Mesodermal cell (in vitro differentiated cells): ENCODE data around the gene DYTN.
"Not testable (repeated sequence)": the region's sequence is repeated elsewhere in the genome, so short reads cannot be mapped to it uniquely, and the experiment has no call there.

Experiments used
- H3K27ac ChIP-seq: 2 replicates; pipeline ENCODE4 v1.7.0; 2013; ENCODE audit warnings: mild to moderate bottlenecking, low read depth, low read length, moderate library complexity; ENCODE audit not compliant: severe bottlenecking
- H3K36me3 ChIP-seq: 2 replicates; pipeline ENCODE4 v1.7.1; 2013; ENCODE audit warnings: mild to moderate bottlenecking, low read length, moderate library complexity; ENCODE audit not compliant: control insufficient read depth, insufficient read depth
- H3K4me1 ChIP-seq: one replicate; pipeline ENCODE4 v1.7.1; 2013; ENCODE audit warnings: mild to moderate bottlenecking, low read length; ENCODE audit not compliant: insufficient read depth, control insufficient read depth, poor library complexity, severe bottlenecking
- H3K4me3 ChIP-seq: 2 replicates; pipeline ENCODE4 v1.7.0; 2013; ENCODE audit warnings: low read length, control low read depth, mild to moderate bottlenecking; ENCODE audit not compliant: insufficient read depth, poor library complexity, severe bottlenecking; ENCODE audit errors: extremely low read depth
- H3K9me3 ChIP-seq: 2 replicates; pipeline ENCODE4 v1.7.1; 2013; ENCODE audit warnings: mild to moderate bottlenecking, low read length, moderate library complexity; ENCODE audit not compliant: control insufficient read depth
- WGBS, 2 experiments: methylation state at CpG; one replicate each; pipeline ENCODE4 v1.1.5; 2013; ENCODE audit warnings: missing lambda C conversion rate in 2 of 2; ENCODE audit not compliant: insufficient coverage in 2 of 2; 5-methylcytosine and 5-hydroxymethylcytosine counted together

DYTN gene

GRCh38 chr2:206728277-206729199 lies 10.3 kb upstream of the DYTN start:
- no peak overlapping the region for H3K4me3 ChIP-seq
- H3K27ac ChIP-seq = no peak overlapping the region
- no peaks in the 10 kb centered on the region for H3K4me1 ChIP-seq
- 89 to 92% methylated on average over 4 to 6 of the region's 7 CpGs for WGBS, 2 experiments
- H3K36me3 ChIP-seq = no peaks in the 10 kb centered on the region
- no peaks in the 10 kb centered on the region for H3K9me3 ChIP-seq

- Histone ChIP-seq H3K36me3 (no peaks in the 10 kb centered on the region), H3K27ac (no peak overlapping the region), H3K4me3 (no peak overlapping the region), H3K9me3 (no peaks in the 10 kb centered on the region), H3K4me1 (no peaks in the 10 kb centered on the region)
- WGBS, 2 experiments = 100% methylated on average over 1 to 2 of the region's 2 CpGs
These were observed 9.1 kb upstream of the DYTN start for GRCh38 chr2:206727287-206727686.

- 100% methylated on average over 1 of the region's 1 CpG for WGBS, 2 experiments
- no peaks in the 10 kb centered on the region for H3K4me1 ChIP-seq
These were observed 5.1 kb upstream of the DYTN start for GRCh38 chr2:206723288-206723687.

GRCh38 chr2:206721256-206721920 lies 3.2 kb upstream of the DYTN start:
- H3K36me3 ChIP-seq = no peaks in the 10 kb centered on the region
- no peaks in the 10 kb centered on the region for H3K4me1 ChIP-seq
- H3K27ac ChIP-seq = no peak overlapping the region
- no peaks in the 10 kb centered on the region for H3K9me3 ChIP-seq
- 89 to 100% methylated on average over 3 of the region's 4 CpGs for WGBS, 2 experiments
- no peak overlapping the region for H3K4me3 ChIP-seq

More at GRCh38 chr2:206723288-206723687, 5.1 kb upstream of the DYTN start:
- Histone ChIP-seq H3K27ac (no peak overlapping the region), H3K9me3 (no peaks in the 10 kb centered on the region), H3K4me3 (no peak overlapping the region), H3K36me3 (no peaks in the 10 kb centered on the region)

- Histone ChIP-seq H3K9me3 (no peaks in the 10 kb centered on the region), H3K4me1 (no peaks in the 10 kb centered on the region), H3K4me3 (no peak overlapping the region), H3K36me3 (no peaks in the 10 kb centered on the region), H3K27ac (no peak overlapping the region)
- 89 to 92% methylated on average over 2 to 3 of the region's 3 CpGs for WGBS, 2 experiments
These were observed 1.6 kb downstream of the DYTN start for GRCh38 chr2:206716623-206717022.

- WGBS, 2 experiments = 84% methylated on average over 3 of the region's 4 CpGs; no CpG with 5 or more reads in 1 of the 2 experiments
These were observed 3.0 kb downstream of the DYTN start for GRCh38 chr2:206715183-206715582.

GRCh38 chr2:206713746-206714145 lies 4.5 kb downstream of the DYTN start:
- Histone ChIP-seq H3K27ac (no peak overlapping the region), H3K36me3 (no peaks in the 10 kb centered on the region), H3K4me3 (no peak overlapping the region), H3K9me3 (no peaks in the 10 kb centered on the region), H3K4me1 (no peaks in the 10 kb centered on the region)
- WGBS, 2 experiments = 94 to 95% methylated on average over 3 of the region's 4 CpGs

More at GRCh38 chr2:206715183-206715582, 3.0 kb downstream of the DYTN start:
- not testable (repeated sequence) for H3K27ac ChIP-seq, H3K4me3 ChIP-seq, H3K36me3 ChIP-seq, H3K4me1 ChIP-seq, H3K9me3 ChIP-seq

- Histone ChIP-seq H3K4me3 (no peak overlapping the region), H3K9me3 (no peaks in the 10 kb centered on the region), H3K36me3 (no peaks in the 10 kb centered on the region), H3K27ac (no peak overlapping the region), H3K4me1 (no peaks in the 10 kb centered on the region)
- 83% methylated on average over 2 of the region's 5 CpGs for WGBS, 2 experiments
These were observed 9.9 kb downstream of the DYTN start for GRCh38 chr2:206708286-206708685.

- H3K4me1 ChIP-seq = no peaks in the 10 kb centered on the region
- 86 to 87% methylated on average over 7 to 8 of the region's 10 CpGs for WGBS, 2 experiments
- no peak overlapping the region for H3K27ac ChIP-seq
- H3K9me3 ChIP-seq = no peaks in the 10 kb centered on the region
- H3K36me3 ChIP-seq = no peaks in the 10 kb centered on the region
- no peak overlapping the region for H3K4me3 ChIP-seq
These were observed 11.0 kb downstream of the DYTN start for GRCh38 chr2:206707164-206707701.

GRCh38 chr2:206701952-206702605 lies 16.1 kb downstream of the DYTN start:
- H3K36me3 ChIP-seq = no peaks in the 10 kb centered on the region
- no peak overlapping the region for H3K27ac ChIP-seq
- no peak overlapping the region for H3K4me3 ChIP-seq
- no peaks in the 10 kb centered on the region for H3K9me3 ChIP-seq
- 85 to 93% methylated on average over 6 to 8 of the region's 8 CpGs for WGBS, 2 experiments
- H3K4me1 ChIP-seq = no peaks in the 10 kb centered on the region
